GM19463 (cell line): ENCODE results near the gene MYL7.
"Not testable (repeated sequence)": the region's sequence is repeated elsewhere in the genome, so short reads cannot be mapped to it uniquely, and the experiment has no call there.

ENCODE experiments used
- ATAC-seq: cut with Tn5 transposase; IDR thresholded peaks from one replicate; pipeline ENCODE4 v1.9.1; 2021; ENCODE audit warnings: mild to moderate bottlenecking, moderate library complexity; ENCODE audit not compliant: unreplicated experiment

MYL7 gene

DNA sequence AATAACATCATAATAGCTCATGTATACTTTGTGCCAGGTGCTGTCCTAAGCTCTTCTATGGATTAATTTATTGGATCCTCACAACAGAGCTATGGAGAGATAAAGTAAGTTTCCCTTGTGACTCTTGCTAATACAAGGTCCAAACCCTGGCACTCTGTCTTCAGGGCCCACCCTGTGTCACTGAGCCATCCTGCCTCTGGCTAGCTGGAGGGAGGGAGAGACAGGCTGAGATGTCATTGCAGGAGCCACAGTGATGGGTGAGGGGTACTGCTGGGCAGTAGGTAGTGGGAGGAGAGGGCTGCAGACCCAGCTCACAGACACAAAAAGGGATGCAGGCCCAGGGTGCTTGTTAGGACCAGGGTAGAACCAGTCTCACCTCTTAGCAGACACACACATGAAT is 31.2 kb upstream of the MYL7 start:
- no peak for ATAC-seq

DNA sequence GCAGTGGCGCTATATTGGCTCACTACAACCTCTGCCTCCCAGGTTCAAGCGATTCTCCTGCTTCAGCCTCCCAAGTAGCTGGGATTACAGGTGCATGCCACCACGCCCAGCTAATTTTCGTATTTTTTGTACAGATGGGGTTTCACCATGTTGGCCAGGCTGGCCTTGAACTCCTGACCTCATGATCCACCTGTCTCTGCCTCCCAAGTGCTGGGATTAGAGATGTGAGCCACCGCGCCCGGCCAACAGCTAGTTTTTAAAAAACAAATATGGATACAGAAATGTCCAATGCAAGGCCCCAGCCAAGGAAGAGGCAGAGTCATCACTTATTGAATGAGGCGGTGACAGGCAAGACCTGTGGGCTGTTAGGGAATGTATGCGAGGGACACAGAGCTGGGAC is 30.8 kb upstream of the MYL7 start:
- not testable (repeated sequence) for ATAC-seq

DNA sequence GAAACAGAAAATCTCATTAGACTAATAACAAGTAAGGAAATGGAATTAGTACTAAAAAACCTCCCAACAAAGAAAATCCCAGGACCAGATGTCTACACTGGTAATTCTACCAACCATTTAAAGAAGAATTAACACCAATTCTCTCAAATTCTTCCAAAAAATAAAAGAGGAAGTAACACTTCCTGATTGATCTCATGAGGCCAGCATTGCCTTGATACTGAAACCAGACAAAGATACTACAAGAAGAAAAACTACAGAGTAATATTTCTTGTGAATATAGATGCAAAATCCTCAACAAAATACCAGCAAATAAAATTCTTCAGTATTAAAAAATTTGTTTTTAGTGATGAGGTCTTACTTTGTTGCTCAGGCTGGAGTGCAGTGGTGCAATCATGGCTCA is 26.8 kb upstream of the MYL7 start:
- no peak for ATAC-seq

DNA sequence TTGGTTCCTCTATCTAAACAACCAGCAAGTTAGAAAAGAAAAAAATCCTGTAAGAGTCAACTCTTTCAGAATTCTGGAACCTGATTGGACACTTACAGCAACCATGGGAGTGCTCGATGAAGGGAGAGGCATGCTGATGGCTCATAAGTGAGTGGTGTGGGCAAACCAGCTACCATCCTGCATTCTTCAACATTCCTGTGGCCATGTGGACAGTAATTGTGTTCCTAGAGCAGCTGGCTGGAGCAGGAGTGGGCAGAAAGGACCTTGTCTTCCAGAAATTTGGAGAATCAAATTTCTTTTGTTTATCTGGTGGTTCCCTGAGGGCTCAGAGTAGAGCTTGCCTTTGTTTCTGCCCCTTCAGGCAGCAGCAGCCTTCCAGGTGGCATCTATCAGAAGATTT is 22.5 kb upstream of the MYL7 start:
- no peak for ATAC-seq

DNA sequence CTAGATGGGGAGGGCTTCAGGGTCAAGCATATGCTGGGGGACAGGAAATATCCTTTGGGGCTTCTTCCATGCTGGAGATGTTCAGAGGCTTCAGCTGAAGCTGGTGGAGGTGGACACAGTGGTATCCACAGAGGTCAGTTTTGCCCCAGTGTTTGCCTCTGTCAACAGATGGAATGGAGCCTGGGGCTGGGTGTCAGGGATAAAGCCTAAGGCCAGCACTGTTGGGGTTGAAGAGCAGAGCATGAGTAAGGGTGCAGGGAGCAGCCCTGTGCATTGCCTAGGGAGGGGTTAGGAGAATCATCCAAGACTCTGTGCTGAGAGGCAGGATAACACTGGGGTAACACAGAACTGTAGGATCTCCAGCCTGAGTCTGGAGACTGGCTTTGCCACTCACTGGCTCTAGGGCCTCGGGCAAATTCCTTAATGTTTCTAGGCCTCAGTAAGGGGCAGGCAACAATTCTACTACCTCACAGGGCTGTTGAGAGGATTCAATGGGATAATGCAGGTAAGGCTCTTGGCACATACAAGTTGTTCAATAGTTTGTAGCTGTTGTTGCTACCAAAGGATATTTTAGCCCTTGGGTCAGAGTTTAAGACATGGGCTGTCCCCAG is 21.8 kb upstream of the MYL7 start:
- ATAC-seq: no peak

DNA sequence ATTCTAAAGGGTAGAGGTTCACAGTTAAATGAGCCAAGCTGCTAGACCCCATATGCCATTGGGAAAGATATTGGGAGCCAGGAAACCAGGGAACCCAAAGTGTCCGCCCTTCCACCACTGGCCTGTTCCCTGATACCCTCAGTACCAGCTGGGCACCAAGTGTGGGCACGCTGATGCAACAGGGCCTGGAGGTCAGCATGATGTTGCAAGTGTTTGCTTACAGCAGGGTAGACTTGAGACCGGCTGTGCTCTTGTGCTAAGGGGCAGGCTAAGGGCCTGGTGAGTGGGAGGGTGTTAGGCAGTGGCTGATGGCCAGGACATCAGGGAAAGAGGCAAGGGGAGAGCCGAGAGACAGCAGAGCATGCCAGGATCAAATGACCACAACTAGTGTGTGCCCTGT is 21.0 kb upstream of the MYL7 start:
- ATAC-seq: no peak

- ATAC-seq: no peak
Observed at GRCh38 chr7:44161371-44161770, 20.2 kb upstream of the MYL7 start.

DNA sequence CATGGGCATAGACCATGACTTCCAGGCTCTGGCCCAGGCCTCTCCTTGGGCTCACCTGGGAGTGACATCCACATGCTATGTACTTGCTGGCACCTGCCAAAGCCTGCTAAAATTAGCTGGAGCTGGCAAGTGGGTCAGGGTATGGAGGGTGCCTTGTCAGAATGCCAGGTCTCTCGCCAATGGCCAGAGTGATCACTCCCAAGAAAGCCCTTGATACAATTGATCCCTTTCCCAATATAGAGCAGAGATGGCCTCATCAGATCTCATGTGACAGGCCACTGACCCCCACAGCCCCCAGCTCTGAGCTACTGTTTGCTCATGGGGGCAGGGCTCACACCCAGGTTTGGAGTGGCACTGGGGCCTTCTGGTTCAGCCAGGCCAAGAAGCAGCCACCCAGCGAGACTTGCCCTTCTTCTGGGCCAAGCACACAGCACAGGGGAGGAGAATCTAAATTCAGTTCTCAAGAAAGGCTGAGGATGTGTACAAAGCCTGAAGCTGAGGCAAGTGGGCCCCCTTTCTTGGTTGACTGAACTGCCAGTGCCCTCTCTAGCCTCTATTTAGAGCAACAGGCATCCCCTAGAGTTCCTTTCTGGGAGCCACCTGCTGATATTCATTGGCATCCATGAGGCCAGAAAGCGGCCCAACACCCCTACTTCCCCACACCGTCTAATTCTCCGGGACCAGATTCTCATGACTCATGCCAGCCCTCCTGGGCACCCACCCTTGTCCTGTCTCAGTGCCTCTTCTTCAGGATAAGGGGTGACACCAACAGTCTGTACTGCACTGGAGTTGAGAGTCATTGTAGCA is 18.9 kb upstream of the MYL7 start:
- no peak for ATAC-seq

DNA sequence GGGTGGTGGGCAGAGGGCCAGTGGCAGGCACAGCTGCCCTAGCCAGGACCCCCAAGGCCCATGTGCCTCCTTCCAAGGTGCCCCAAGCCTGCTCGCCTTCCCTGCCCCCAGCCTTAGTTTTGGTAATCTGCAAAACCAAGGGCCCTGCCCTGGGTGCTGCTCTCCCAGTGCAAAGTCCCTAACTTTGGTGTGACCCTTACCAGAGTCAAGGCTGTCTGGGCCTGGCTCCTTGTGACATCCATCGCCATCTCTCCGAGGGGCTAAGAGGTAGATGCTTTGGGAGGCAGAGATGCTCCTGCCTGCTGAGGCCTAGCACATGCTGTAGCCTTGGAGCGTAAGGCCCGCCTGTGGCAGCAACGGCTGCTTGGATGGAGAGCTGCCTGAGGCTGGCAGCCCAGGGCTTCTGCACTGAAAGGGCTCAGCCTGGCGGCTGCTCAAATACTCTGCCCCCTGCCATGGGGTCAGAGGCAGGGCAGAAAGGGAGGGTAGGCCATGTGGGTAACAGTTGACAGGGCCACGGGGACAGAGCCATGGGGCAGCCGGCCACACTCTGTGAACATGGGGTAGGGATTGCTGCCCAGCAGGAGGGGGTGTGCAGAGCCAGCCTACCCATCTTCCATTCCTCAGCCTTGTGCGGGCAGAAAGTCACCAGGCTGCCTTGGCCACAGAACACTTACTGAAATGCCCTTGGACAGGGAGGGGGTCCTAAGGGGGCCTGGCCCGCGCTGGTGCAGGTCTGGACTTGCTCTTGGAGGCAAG is 17.9 kb upstream of the MYL7 start:
- ATAC-seq: no peak

- no peak for ATAC-seq
Observed at GRCh38 chr7:44158096-44158872, 17.2 kb upstream of the MYL7 start.

- no peak for ATAC-seq
Observed at GRCh38 chr7:44157116-44158080, 16.3 kb upstream of the MYL7 start.

DNA sequence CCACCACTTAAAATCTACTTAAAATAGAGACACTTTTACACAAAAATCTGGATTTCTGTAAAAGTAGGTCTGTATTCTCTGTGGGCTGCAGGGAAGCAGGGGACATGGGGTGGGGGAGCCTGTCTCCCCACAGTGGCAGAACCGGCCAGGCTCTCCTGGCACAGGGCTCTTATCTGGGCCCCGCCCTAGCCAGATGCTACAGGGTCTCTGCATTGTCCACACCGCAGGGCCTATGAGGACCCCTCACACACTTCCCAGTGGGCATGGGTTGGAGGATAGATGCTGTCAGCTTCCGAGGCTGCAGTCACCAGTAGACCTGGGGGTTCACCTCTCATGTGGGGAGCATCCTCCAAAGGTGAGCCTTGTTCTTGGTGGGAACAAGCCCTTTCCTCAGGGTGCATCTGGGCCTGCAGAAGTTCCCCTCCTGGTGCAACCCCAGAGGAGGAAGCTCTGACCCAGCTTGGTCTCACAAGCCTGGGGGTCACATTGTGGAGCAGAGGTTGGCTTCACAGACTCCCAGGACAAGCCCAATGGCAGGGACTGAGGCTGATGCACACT is 15.4 kb upstream of the MYL7 start:
- no peak for ATAC-seq

GRCh38 chr7:44155191-44156185 is 14.4 kb upstream of the MYL7 start:
- ATAC-seq: no peak

GRCh38 chr7:44154703-44155102 is 13.6 kb upstream of the MYL7 start:
- no peak for ATAC-seq

DNA sequence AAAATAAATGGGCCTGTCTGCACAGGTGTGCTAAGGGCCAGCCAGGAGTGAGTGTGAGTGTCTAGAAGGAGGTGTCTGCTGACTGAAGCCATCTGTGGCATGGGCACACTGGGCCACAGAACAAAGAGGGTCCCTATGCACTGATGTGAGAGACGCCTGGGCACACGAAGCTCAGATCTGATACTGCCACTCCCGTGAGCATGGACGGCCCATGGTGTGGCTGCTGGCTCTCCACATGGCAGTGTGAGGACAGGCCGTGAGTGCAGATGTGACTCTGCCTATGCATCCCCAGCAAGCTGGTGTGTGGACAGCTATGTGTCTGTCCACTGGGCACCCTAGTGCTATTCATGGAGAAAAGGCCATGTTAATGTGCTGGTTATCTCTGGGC is 12.8 kb upstream of the MYL7 start:
- ATAC-seq: no peak

DNA sequence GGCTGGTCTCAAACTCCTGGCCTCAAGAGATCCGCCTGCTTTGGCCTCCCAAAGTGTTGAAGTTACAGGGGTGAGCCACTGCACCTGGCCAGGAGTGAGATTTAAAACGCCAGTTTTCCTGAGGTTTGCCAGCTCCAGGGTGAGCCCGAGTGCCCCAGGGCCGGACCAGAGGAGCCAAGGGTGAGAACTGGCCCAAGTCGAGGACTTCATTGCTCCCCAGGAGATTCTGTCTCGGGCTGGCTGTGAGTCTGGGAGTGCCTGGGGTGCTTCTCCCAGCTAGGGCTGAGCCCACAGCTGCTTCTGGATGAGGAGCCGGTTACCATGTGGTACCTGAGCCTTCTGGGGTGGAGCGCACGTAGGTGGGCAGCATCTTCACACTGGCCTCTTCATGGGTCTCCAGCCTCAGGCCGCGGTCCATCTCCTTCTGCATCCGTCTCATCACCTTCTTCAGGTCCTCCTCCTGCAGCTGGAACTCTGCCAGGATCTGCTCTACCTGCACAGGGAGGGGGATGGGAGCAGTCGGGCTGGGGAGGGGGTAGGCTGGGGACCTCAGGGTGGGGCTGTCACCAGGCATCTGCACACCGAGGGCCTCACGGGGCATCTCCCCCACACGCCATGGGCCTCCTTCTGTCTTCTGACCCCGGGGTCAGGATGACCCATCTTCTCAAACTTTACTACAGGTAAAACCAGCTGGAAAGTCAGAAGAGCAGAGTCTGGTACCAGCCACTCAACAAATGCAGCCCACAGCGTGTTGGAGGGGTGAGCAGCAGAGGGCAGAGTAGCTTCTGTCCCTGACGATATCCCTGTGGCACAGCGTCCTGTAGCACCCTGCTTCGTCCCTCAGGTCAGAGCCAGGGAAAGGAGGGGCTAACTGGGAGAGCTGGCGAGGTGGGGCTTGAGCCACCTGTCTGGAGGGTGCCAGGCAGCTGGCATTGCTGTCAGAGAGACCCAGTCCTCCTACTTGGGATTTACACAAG is 12.1 kb upstream of the MYL7 start:
- no peak for ATAC-seq

- ATAC-seq: no peak
Observed at GRCh38 chr7:44151956-44152355, 10.8 kb upstream of the MYL7 start.
